Uterus (tissue), 4 donors: ENCODE results near the gene ZNF300. TPM values are rescaled to one million over a fixed set of nuclear protein-coding genes. Genes with fewer than 3 reads are reported as not detected.

ENCODE experiments used
- DNase-seq, 2 donors: peaks; one replicate each; pipeline ENCODE4 v3.0.0-alpha.2; 2019 to 2020
- H3K27ac ChIP-seq, 2 donors: fragments of 200-600 bp; sonication (generic); 1 replicate in 1 of 2; 2 replicates in 1 of 2; pipeline ENCODE4 v1.5.1; 2016 to 2018
- H3K27me3 ChIP-seq, 2 donors: fragments of 200-600 bp; sonication (generic); one replicate each; pipeline ENCODE4 v1.5.1; 2018 to 2019; ENCODE audit warnings: control low read depth in 1 of 2
- H3K36me3 ChIP-seq, 2 donors: fragments of 200-600 bp; sonication (generic); one replicate each; pipeline ENCODE4 v1.5.1; 2019; ENCODE audit warnings: control low read depth in 1 of 2
- H3K4me1 ChIP-seq, 2 donors: fragments of 200-600 bp; sonication (generic); one replicate each; pipeline ENCODE4 v1.5.1; 2018 to 2019; ENCODE audit warnings: control low read depth in 1 of 2
- H3K4me3 ChIP-seq, 2 donors: fragments of 200-600 bp; sonication (generic); 1 replicate in 1 of 2; 2 replicates in 1 of 2; pipeline ENCODE4 v1.5.1; 2018 to 2019; ENCODE audit warnings: mild to moderate bottlenecking in 1 of 2
- H3K9me3 ChIP-seq, 2 donors: fragments of 200-600 bp; sonication (generic); one replicate each; pipeline ENCODE4 v1.5.1; 2019; ENCODE audit warnings: control low read depth in 1 of 2
- CTCF ChIP-seq, 4 experiments: fragments of 200-600 bp in 2 of 4; fragments of 450-650 bp in 2 of 4; sonication (generic) in 2 of 4; IDR thresholded peaks; one replicate each; pipeline ENCODE4 v1.5.1; 2016 to 2019; ENCODE audit warnings: antibody characterized with exemption in 4 of 4, mild to moderate bottlenecking in 2 of 4, moderate library complexity in 1 of 4
- POLR2A ChIP-seq, 2 donors: fragments of 450-650 bp; IDR thresholded peaks; one replicate each; pipeline ENCODE4 v1.6.1; 2016; ENCODE audit warnings: antibody characterized with exemption in 2 of 2, mild to moderate bottlenecking in 1 of 2, moderate library complexity in 1 of 2
- intact Hi-C: fragments of 100-400 bp; cut with DNase I; formaldehyde crosslinking; loops from one replicate; pipeline ENCODE4 v1.15.1; 2023; ENCODE audit warnings: low total_unique reads
- total RNA-seq, 4 donors: library from RNA; depleted of rRNA in 3 of 4; stranded (reverse); fragments of >200 nt in 3 of 4; gene quantifications; one replicate each; pipeline versions ENCODE4 v1.1.0 to v1.2.4, GENCODE V29; 2014 to 2023
- donor health status: DM: yes; HTN: yes; CAD: no.

The ZNF300 gene
- total RNA-seq, 4 donors from 2014 or later, result 5.9 to 27.4 (median 7.0) TPM

GRCh38 chr5:150931368-150931965 is 26.7 kb upstream of the ZNF300 start:
- peaks cover 8 to 93% of the 10 kb centered on the region in 2 donors for H3K9me3 ChIP-seq
- intact Hi-C loops, result no loop called here
- H3K4me1 ChIP-seq, result no peaks in the 10 kb centered on the region
- H3K27ac ChIP-seq, result no peak overlapping the region
- H3K27me3 ChIP-seq, result no peaks in the 10 kb centered on the region
- no peak overlapping the region for H3K4me3 ChIP-seq
- H3K36me3 ChIP-seq, result no peaks in the 10 kb centered on the region
- no peak for TF ChIP-seq CTCF (IDR thresholded peaks at IDR 0.05)
- TF ChIP-seq POLR2A (IDR thresholded peaks at IDR 0.05), result no peak
- DNase-seq, result no peak

DNA sequence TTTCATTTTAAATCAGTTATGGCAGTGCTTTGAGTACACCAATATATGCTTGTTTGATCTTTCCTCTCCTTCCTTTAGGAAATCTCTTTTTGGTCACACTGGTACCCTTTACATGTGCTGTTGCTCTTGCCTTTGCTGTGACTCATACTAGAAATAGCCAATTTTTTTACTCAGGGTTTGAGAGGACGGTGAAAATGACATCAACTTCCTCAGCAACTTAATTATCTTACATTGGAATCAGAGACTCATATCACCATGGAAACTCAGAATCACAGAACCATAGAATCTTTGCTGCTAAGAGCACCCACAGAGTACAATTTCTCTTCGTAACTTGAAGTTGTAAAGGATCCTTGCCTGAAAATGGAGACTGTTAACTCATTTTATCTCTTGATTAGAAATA is 13.8 kb upstream of the ZNF300 start:
- H3K27ac ChIP-seq, result no peak overlapping the region
- no peaks in the 10 kb centered on the region for H3K36me3 ChIP-seq
- TF ChIP-seq POLR2A (IDR thresholded peaks at IDR 0.05), result no peak
- no peak for TF ChIP-seq CTCF (IDR thresholded peaks at IDR 0.05)
- no peaks in the 10 kb centered on the region for H3K4me1 ChIP-seq
- no peaks in the 10 kb centered on the region for H3K27me3 ChIP-seq
- peaks cover 0 to 10% of the 10 kb centered on the region in 2 donors for H3K9me3 ChIP-seq
- DNase-seq, result no peak
- intact Hi-C loops, result no loop called here
- no peak overlapping the region for H3K4me3 ChIP-seq

DNA sequence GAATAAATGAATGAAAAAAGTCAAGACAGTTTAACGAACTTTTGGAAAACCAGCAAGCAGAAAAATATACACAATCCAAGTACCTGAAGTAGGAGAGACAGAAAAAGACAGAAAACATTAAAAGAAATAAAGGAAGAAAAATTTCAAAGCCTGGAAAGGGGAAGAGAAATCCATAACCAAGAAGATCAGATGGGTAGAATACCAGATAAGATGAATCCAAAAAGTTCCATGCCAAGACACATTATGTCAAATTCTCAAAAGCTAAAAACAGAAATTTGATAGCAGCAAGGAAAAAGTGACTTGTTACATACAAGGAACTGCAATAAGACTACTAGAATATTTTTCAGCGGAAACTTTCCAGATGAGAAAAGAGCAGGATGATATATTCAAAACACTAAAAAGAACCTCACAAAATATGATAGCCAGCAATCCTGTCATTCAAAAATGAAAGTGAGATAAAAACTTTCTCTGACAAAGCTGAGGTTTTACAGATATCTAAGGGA is 7.6 kb upstream of the ZNF300 start:
- no peak for TF ChIP-seq CTCF (IDR thresholded peaks at IDR 0.05)
- no peak for TF ChIP-seq POLR2A (IDR thresholded peaks at IDR 0.05)
- intact Hi-C loops, result no loop called here
- Histone ChIP-seq H3K4me3 (no peak overlapping the region), H3K4me1 (no peaks in the 10 kb centered on the region), H3K9me3 (peaks cover 0 to 16% of the 10 kb centered on the region in 2 donors), H3K27me3 (no peaks in the 10 kb centered on the region), H3K36me3 (no peaks in the 10 kb centered on the region), H3K27ac (no peak overlapping the region)
- DNase-seq, result no peak

GRCh38 chr5:150905312-150905683 is 518 bp upstream of the ZNF300 start:
- peak overlapping the region; percentile 63 to 64 for H3K4me3 ChIP-seq
- intact Hi-C loops, result no loop called here

More at GRCh38 chr5:150905312-150905683, 518 bp upstream of the ZNF300 start:
- Histone ChIP-seq H3K36me3 (no peaks in the 10 kb centered on the region), H3K4me1 (no peaks in the 10 kb centered on the region), H3K27me3 (no peaks in the 10 kb centered on the region), H3K9me3 (peaks cover 0 to 28% of the 10 kb centered on the region in 2 donors), H3K27ac (peak overlapping the region; percentile 69 to 81)
- no peak for DNase-seq
- no peak for TF ChIP-seq CTCF (IDR thresholded peaks at IDR 0.05)
- TF ChIP-seq POLR2A (IDR thresholded peaks at IDR 0.05), result no peak
